ENCODE measurements around the gene PPHLN1. TPM values are rescaled to one million over a fixed set of nuclear protein-coding genes. Genes with fewer than 3 reads are reported as not detected.
A peak's percentile ranks its signal among the peaks of the same experiment; 100 is the strongest.

PPHLN1 gene
- 54.2 TPM for polyA plus RNA-seq (ENCODE audit: insufficient read length)

- peak; percentile 89 for DNase-seq
Measured at GRCh38 chr12:42325653-42326474, at the start of gene PPHLN1, which contains the start of gene ZCRB1. Gene PPHLN1 (plus strand): TSS chr12:42326167. CDS start chr12:42335903, 9,736 bp downstream. Gene ZCRB1 (minus strand): TSS chr12:42326094. CDS start chr12:42324102, 1,992 bp downstream.

GRCh38 chr12:42277396-42278127 lies 48.4 kb upstream of the PPHLN1 start:
- peak; percentile 12 for DNase-seq

- DNase-seq, result no peak
Measured at GRCh38 chr12:42278128-42278510, 47.8 kb upstream of the PPHLN1 start.

GRCh38 chr12:42281278-42281677 lies 44.7 kb upstream of the PPHLN1 start:
- DNase-seq, result no peak

GRCh38 chr12:42281844-42282243 lies 44.1 kb upstream of the PPHLN1 start:
- no peak for DNase-seq

GRCh38 chr12:42282294-42282693 lies 43.7 kb upstream of the PPHLN1 start:
- no peak for DNase-seq

GRCh38 chr12:42283739-42284138 lies 42.2 kb upstream of the PPHLN1 start:
- no peak for DNase-seq

GRCh38 chr12:42284157-42284556 lies 41.8 kb upstream of the PPHLN1 start:
- no peak for DNase-seq

GRCh38 chr12:42284876-42285275 lies 41.1 kb upstream of the PPHLN1 start:
- DNase-seq, result no peak

- DNase-seq, result no peak
Measured at GRCh38 chr12:42285431-42285830, 40.5 kb upstream of the PPHLN1 start.

- no peak for DNase-seq
Measured at GRCh38 chr12:42286741-42287140, 39.2 kb upstream of the PPHLN1 start.

GRCh38 chr12:42288544-42288943 lies 37.4 kb upstream of the PPHLN1 start:
- DNase-seq, result no peak

GRCh38 chr12:42291680-42292079 lies 34.3 kb upstream of the PPHLN1 start:
- no peak for DNase-seq

GRCh38 chr12:42296503-42297109 lies 29.4 kb upstream of the PPHLN1 start:
- DNase-seq, result no peak

GRCh38 chr12:42298887-42299286 lies 27.1 kb upstream of the PPHLN1 start:
- DNase-seq, result no peak

GRCh38 chr12:42299392-42300308 lies 26.3 kb upstream of the PPHLN1 start:
- no peak for DNase-seq

- no peak for DNase-seq
Measured at GRCh38 chr12:42306297-42306696, 19.7 kb upstream of the PPHLN1 start.

- no peak for DNase-seq
Measured at GRCh38 chr12:42308390-42308789, 17.6 kb upstream of the PPHLN1 start.

- no peak for DNase-seq
Measured at GRCh38 chr12:42309996-42310395, 16.0 kb upstream of the PPHLN1 start.

GRCh38 chr12:42315108-42315507 lies 10.9 kb upstream of the PPHLN1 start:
- no peak for DNase-seq

- DNase-seq, result no peak
Measured at GRCh38 chr12:42320796-42321195, 5.2 kb upstream of the PPHLN1 start.

- no peak for DNase-seq
Measured at GRCh38 chr12:42322567-42322966, 3.4 kb upstream of the PPHLN1 start.

All from hindlimb muscle (tissue), 1 donor.